Measurements from ENCODE around the gene PRKCD. TPM values are rescaled to one million over a fixed set of nuclear protein-coding genes. Genes with fewer than 3 reads are reported as not detected.

Gene PRKCD
- total and polyA plus RNA-seq, 12 donors = 10.7 to 156 (median 49.2) TPM

GRCh38 chr3:53198996-53199395 lies 38.0 kb downstream of the PRKCD start:
- Histone ChIP-seq H3K9me3 (replicated peaks in 1 of 3) (no peaks in the 10 kb centered on the region), H3K4me1 (replicated peaks in 1 of 2) (peaks cover 0 to 9% of the 10 kb centered on the region in 2 donors), H3K36me3 (replicated peaks in 1 of 2) (no peaks in the 10 kb centered on the region), H3K27ac (no peak overlapping the region), H3K27me3 (no peaks in the 10 kb centered on the region), H3K4me3 (no peak overlapping the region)
- intact Hi-C loops (cut with DNase I) = loop anchor here (5.0 kb wide), 1 partner anchor 67 kb away; the partner anchor contains the start of gene RFT1 (in 2 of the 2)
- TF ChIP-seq POLR2A (IDR thresholded peaks at IDR 0.05) (no peak), CTCF (IDR thresholded peaks at IDR 0.05) (no peak)
- WGBS, 4 donors = 73 to 79% (median 77%) methylated on average over 4 to 7 of the region's 7 CpGs
- DNase-seq = no peak

GRCh38 chr3:53199834-53200233 lies 38.8 kb downstream of the PRKCD start:
- Histone ChIP-seq H3K4me1 (replicated peaks in 1 of 2) (peaks cover 0 to 9% of the 10 kb centered on the region in 2 donors), H3K27me3 (no peaks in the 10 kb centered on the region), H3K27ac (no peak overlapping the region), H3K36me3 (replicated peaks in 1 of 2) (no peaks in the 10 kb centered on the region), H3K4me3 (no peak overlapping the region), H3K9me3 (replicated peaks in 1 of 3) (no peaks in the 10 kb centered on the region)
- 66 to 72% (median 71%) methylated on average over 3 of the region's 3 CpGs for WGBS, 4 donors
- intact Hi-C loops (cut with DNase I) = loop anchor here (5.0 kb wide), 1 partner anchor 68 kb away; the partner anchor contains the start of gene RFT1 (in 2 of the 2)
- TF ChIP-seq POLR2A (IDR thresholded peaks at IDR 0.05) = no peak
- TF ChIP-seq CTCF (IDR thresholded peaks at IDR 0.05) = no peak
- DNase-seq = no peak

GRCh38 chr3:53200501-53201498 lies 39.8 kb downstream of the PRKCD start:
- H3K4me1 ChIP-seq (replicated peaks in 1 of 2) = peaks cover 0 to 5% of the 10 kb centered on the region in 2 donors
- H3K27me3 ChIP-seq = no peaks in the 10 kb centered on the region
- H3K9me3 ChIP-seq (replicated peaks in 1 of 3) = no peaks in the 10 kb centered on the region
- TF ChIP-seq POLR2A (IDR thresholded peaks at IDR 0.05) = no peak
- TF ChIP-seq CTCF (IDR thresholded peaks at IDR 0.05) = no peak
- DNase-seq = no peak
- intact Hi-C loops (cut with DNase I) = no loop called here
- no peak overlapping the region for H3K4me3 ChIP-seq
- no peak overlapping the region for H3K27ac ChIP-seq
- H3K36me3 ChIP-seq (replicated peaks in 1 of 2) = no peaks in the 10 kb centered on the region
- 85 to 87% (median 86%) methylated on average over 17 to 19 of the region's 19 CpGs for WGBS, 4 donors

- Histone ChIP-seq H3K9me3 (replicated peaks in 1 of 3) (no peaks in the 10 kb centered on the region), H3K27me3 (no peaks in the 10 kb centered on the region), H3K4me3 (no peak overlapping the region), H3K4me1 (replicated peaks in 1 of 2) (no peaks in the 10 kb centered on the region), H3K36me3 (replicated peaks in 1 of 2) (no peaks in the 10 kb centered on the region), H3K27ac (no peak overlapping the region)
- intact Hi-C loops (cut with DNase I) = no loop called here
- no peak for DNase-seq
- no peak for TF ChIP-seq POLR2A (IDR thresholded peaks at IDR 0.05)
- no peak for TF ChIP-seq CTCF (IDR thresholded peaks at IDR 0.05)
- 81 to 84% (median 82%) methylated on average over 14 of the region's 14 CpGs for WGBS, 4 donors
Observed at GRCh38 chr3:53202331-53203015, 41.5 kb downstream of the PRKCD start.
